HEK293 (cell line): ENCODE results near the gene PRRC2B.

Experiments used
- GLI2 ChIP-seq: fragments of 450-650 bp; formaldehyde crosslinking; IDR thresholded peaks from 2 replicates; pipeline ENCODE4; 2017; ENCODE audit warnings: missing biosample characterization, missing genetic modification characterization, low read depth, borderline replicate concordance
- HIC1 ChIP-seq: fragments of 450-650 bp; formaldehyde crosslinking; IDR thresholded peaks from 2 replicates; pipeline ENCODE4 v1.5.1; 2016; ENCODE audit warnings: missing biosample characterization, missing genetic modification characterization
- HOXA7 ChIP-seq: sonication (generic); formaldehyde crosslinking; IDR thresholded peaks from 2 replicates; pipeline ENCODE4 v1.8.1; 2022; ENCODE audit warnings: missing genetic modification reagents, borderline replicate concordance
- PRDM1 ChIP-seq: fragments of 450-650 bp; formaldehyde crosslinking; IDR thresholded peaks from 2 replicates; pipeline ENCODE4; 2016; ENCODE audit warnings: missing biosample characterization, missing genetic modification characterization
- ZFP37 ChIP-seq: fragments of 450-650 bp; formaldehyde crosslinking; IDR thresholded peaks from 2 replicates; pipeline ENCODE4 v1.5.1; 2016; ENCODE audit warnings: missing biosample characterization, missing genetic modification characterization
- ZFP41 ChIP-seq: fragments of 450-650 bp; formaldehyde crosslinking; IDR thresholded peaks from 2 replicates; pipeline ENCODE4 v1.5.1; 2016; ENCODE audit warnings: missing biosample characterization, missing genetic modification characterization, borderline replicate concordance
- ZNF121 ChIP-seq: fragments of 450-650 bp; formaldehyde crosslinking; IDR thresholded peaks from 2 replicates; pipeline ENCODE4 v1.5.1; 2016; ENCODE audit warnings: missing biosample characterization, missing genetic modification characterization
- ZNF155 ChIP-seq: fragments of 450-650 bp; formaldehyde crosslinking; IDR thresholded peaks from 2 replicates; pipeline ENCODE4 v1.5.1; 2016; ENCODE audit warnings: missing biosample characterization, missing genetic modification characterization
- ZNF302 ChIP-seq: fragments of 450-650 bp; formaldehyde crosslinking; IDR thresholded peaks from 2 replicates; pipeline ENCODE4 v1.5.1; 2016; ENCODE audit warnings: missing biosample characterization, missing genetic modification characterization, low read depth
- ZNF335 ChIP-seq: fragments of 450-650 bp; formaldehyde crosslinking; conservative IDR thresholded peaks from 2 replicates; pipeline ENCODE4 v1.5.1; 2016; ENCODE audit warnings: missing biosample characterization, missing genetic modification characterization
- ZNF354C ChIP-seq: fragments of 450-650 bp; formaldehyde crosslinking; IDR thresholded peaks from 2 replicates; pipeline ENCODE4 v1.5.1; 2016; ENCODE audit warnings: missing biosample characterization, missing genetic modification characterization, low read depth, borderline replicate concordance
- ZNF394 ChIP-seq: fragments of 450-650 bp; formaldehyde crosslinking; IDR thresholded peaks from 2 replicates; pipeline ENCODE4 v1.5.1; 2016; ENCODE audit warnings: missing biosample characterization, missing genetic modification characterization, mild to moderate bottlenecking, moderate library complexity, borderline replicate concordance
- TF ChIP-seq, protein P1 (sequence below): fragments of 450-650 bp; formaldehyde crosslinking; IDR thresholded peaks from 2 replicates; pipeline ENCODE4 v1.5.1; 2016; ENCODE audit warnings: missing biosample characterization, missing genetic modification characterization
- TF ChIP-seq, protein P2 (sequence below): fragments of 450-650 bp; formaldehyde crosslinking; IDR thresholded peaks from 2 replicates; pipeline ENCODE4 v1.5.1; 2016; ENCODE audit warnings: missing biosample characterization, missing genetic modification characterization

DNA sequence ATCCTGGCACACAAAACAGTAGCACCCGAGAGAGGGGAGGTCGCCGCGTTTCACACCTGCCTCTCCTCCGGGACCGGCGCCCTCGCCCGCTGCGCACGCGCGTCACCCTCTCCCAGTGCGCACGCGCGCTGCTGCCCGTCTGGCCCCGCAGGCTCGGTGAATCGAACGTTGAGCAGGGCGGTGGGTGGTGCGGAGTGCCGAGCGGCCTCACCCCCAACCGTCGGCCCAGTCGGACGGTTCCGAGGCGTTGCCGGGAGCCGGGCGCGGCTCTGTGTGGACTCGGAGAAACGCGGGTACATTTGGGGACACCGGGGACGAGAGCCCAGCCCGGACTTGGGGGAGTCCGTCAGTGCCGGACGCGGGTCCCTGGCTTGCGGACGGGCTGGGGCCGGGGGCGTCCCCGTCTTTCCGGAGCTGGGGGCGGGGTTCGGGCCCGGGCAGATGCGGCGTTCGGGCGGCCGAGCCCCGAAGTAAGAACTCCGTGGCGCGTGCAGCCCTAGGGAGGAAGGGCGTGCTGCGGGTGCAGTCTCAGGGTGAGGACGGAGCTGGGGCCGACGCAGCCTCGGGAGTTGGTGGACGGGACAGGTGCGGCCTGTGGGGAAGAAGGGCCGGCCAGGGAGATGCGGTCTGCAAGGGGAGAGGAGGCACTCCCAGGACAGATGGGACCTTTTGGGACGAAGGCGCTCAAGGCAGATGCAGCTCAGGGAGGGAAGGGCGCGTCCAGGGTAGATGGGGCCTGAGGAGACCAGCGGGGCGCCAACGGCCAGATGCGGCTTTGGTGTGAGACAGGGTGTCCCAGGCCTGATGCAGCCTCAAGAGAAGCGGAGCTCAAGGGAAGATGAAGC lies 109.1 kb downstream of the PRRC2B start, which contains the start of gene POMT1:
- TF ChIP-seq, protein P1, sequence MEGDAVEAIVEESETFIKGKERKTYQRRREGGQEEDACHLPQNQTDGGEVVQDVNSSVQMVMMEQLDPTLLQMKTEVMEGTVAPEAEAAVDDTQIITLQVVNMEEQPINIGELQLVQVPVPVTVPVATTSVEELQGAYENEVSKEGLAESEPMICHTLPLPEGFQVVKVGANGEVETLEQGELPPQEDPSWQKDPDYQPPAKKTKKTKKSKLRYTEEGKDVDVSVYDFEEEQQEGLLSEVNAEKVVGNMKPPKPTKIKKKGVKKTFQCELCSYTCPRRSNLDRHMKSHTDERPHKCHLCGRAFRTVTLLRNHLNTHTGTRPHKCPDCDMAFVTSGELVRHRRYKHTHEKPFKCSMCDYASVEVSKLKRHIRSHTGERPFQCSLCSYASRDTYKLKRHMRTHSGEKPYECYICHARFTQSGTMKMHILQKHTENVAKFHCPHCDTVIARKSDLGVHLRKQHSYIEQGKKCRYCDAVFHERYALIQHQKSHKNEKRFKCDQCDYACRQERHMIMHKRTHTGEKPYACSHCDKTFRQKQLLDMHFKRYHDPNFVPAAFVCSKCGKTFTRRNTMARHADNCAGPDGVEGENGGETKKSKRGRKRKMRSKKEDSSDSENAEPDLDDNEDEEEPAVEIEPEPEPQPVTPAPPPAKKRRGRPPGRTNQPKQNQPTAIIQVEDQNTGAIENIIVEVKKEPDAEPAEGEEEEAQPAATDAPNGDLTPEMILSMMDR (tag by site-specific recombination): peak; percentile 26; the same call in 1 of the 2 replicates
- TF ChIP-seq HOXA7 (CRISPR knock-in tag): no peak
- TF ChIP-seq, protein P2, sequence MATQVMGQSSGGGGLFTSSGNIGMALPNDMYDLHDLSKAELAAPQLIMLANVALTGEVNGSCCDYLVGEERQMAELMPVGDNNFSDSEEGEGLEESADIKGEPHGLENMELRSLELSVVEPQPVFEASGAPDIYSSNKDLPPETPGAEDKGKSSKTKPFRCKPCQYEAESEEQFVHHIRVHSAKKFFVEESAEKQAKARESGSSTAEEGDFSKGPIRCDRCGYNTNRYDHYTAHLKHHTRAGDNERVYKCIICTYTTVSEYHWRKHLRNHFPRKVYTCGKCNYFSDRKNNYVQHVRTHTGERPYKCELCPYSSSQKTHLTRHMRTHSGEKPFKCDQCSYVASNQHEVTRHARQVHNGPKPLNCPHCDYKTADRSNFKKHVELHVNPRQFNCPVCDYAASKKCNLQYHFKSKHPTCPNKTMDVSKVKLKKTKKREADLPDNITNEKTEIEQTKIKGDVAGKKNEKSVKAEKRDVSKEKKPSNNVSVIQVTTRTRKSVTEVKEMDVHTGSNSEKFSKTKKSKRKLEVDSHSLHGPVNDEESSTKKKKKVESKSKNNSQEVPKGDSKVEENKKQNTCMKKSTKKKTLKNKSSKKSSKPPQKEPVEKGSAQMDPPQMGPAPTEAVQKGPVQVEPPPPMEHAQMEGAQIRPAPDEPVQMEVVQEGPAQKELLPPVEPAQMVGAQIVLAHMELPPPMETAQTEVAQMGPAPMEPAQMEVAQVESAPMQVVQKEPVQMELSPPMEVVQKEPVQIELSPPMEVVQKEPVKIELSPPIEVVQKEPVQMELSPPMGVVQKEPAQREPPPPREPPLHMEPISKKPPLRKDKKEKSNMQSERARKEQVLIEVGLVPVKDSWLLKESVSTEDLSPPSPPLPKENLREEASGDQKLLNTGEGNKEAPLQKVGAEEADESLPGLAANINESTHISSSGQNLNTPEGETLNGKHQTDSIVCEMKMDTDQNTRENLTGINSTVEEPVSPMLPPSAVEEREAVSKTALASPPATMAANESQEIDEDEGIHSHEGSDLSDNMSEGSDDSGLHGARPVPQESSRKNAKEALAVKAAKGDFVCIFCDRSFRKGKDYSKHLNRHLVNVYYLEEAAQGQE (tag by site-specific recombination): no peak
- TF ChIP-seq ZNF155 (tag by site-specific recombination): no peak
- no peak for TF ChIP-seq HIC1
- TF ChIP-seq GLI2 (tag by site-specific recombination): no peak
- TF ChIP-seq ZNF302 (tag by site-specific recombination): no peak
- TF ChIP-seq ZNF121 (tag by site-specific recombination): peak; percentile 43
- no peak; the same call in 1 of the 2 replicates for TF ChIP-seq ZFP37 (tag by site-specific recombination)
- peak; percentile 76 for TF ChIP-seq ZNF335 (tag by site-specific recombination)
- TF ChIP-seq ZFP41: no peak
- TF ChIP-seq ZNF354C: no peak
- TF ChIP-seq ZNF394 (tag by site-specific recombination): no peak
- no peak for TF ChIP-seq PRDM1
